H9 (cell line): ENCODE measurements around the gene GBP5. TPM values are rescaled to one million over a fixed set of nuclear protein-coding genes. Genes with fewer than 3 reads are reported as not detected.

Source experiments
- DNase-seq: peaks from one replicate; pipeline ENCODE4 v3.0.0-alpha.2; 2017
- H2AFZ ChIP-seq: one replicate; pipeline ENCODE4 v1.6.1; 2013; ENCODE audit warnings: mild to moderate bottlenecking, low read length, control low read depth, moderate library complexity
- H2AK5ac ChIP-seq: 2 replicates; pipeline ENCODE4 v1.6.1; 2013; ENCODE audit warnings: low read length, control low read depth, mixed read lengths; ENCODE audit not compliant: insufficient read length
- H2BK120ac ChIP-seq: one replicate; pipeline ENCODE4 v1.6.1; 2013; ENCODE audit warnings: low read depth, mild to moderate bottlenecking, low read length, control low read depth, inconsistent platforms; ENCODE audit not compliant: poor library complexity, severe bottlenecking
- H2BK12ac ChIP-seq: 2 replicates; pipeline ENCODE4 v1.6.1; 2013; ENCODE audit warnings: low read length, control low read depth, mixed read lengths, low read depth; ENCODE audit not compliant: insufficient read length
- H2BK15ac ChIP-seq: 2 replicates; pipeline ENCODE4 v1.6.1; 2013; ENCODE audit warnings: low read depth, low read length, control low read depth
- H2BK20ac ChIP-seq: one replicate; pipeline ENCODE4 v1.6.1; 2013; ENCODE audit warnings: low read depth, mild to moderate bottlenecking, low read length, control low read depth, inconsistent platforms; ENCODE audit not compliant: poor library complexity, severe bottlenecking
- H2BK5ac ChIP-seq: 2 replicates; pipeline ENCODE4 v1.6.1; 2013; ENCODE audit warnings: low read length, control low read depth, mixed read lengths; ENCODE audit not compliant: insufficient read length
- H3K14ac ChIP-seq: 2 replicates; pipeline ENCODE4 v1.6.1; 2013; ENCODE audit warnings: low read length, control low read depth; ENCODE audit not compliant: insufficient read depth
- H3K18ac ChIP-seq: 2 replicates; pipeline ENCODE4 v1.6.1; 2013; ENCODE audit warnings: low read depth, mild to moderate bottlenecking, mixed read lengths, low read length, control low read depth; ENCODE audit not compliant: insufficient read length
- H3K23ac ChIP-seq: 2 replicates; pipeline ENCODE4 v1.6.1; 2013; ENCODE audit warnings: low read length, control low read depth, mixed read lengths, low read depth; ENCODE audit not compliant: insufficient read length
- H3K23me2 ChIP-seq: 2 replicates; pipeline ENCODE4 v1.6.1; 2013; ENCODE audit warnings: low read depth, mild to moderate bottlenecking, mixed read lengths, low read length, control low read depth; ENCODE audit not compliant: insufficient read length, poor library complexity, severe bottlenecking
- H3K27ac ChIP-seq: 2 replicates; pipeline ENCODE4 v1.5.1; 2013; ENCODE audit warnings: low read length, control low read depth, mixed read lengths, low read depth; ENCODE audit not compliant: insufficient read length
- H3K27me3 ChIP-seq: 2 replicates; pipeline ENCODE4 v1.6.1; 2013; ENCODE audit warnings: low read length, control low read depth, inconsistent platforms; ENCODE audit not compliant: insufficient read depth
- H3K4ac ChIP-seq: 2 replicates; pipeline ENCODE4 v1.6.1; 2013; ENCODE audit warnings: low read depth, mild to moderate bottlenecking, control low read depth, inconsistent platforms, low read length, moderate library complexity
- H3K4me1 ChIP-seq: 2 replicates; pipeline ENCODE4 v1.6.1; 2013; ENCODE audit warnings: low read length, control low read depth, inconsistent platforms; ENCODE audit not compliant: insufficient read depth
- H3K4me2 ChIP-seq: 2 replicates; pipeline ENCODE4 v1.6.1; 2013; ENCODE audit warnings: low read length, control low read depth, mixed read lengths; ENCODE audit not compliant: insufficient read length, insufficient read depth
- H3K56ac ChIP-seq: 2 replicates; pipeline ENCODE4 v1.6.1; 2013; ENCODE audit warnings: low read depth, mild to moderate bottlenecking, mixed read lengths, low read length, control low read depth; ENCODE audit not compliant: insufficient read length
- H3K79me1 ChIP-seq: 2 replicates; pipeline ENCODE4 v1.6.1; 2013; ENCODE audit warnings: low read depth, mild to moderate bottlenecking, moderate library complexity, low read length, control low read depth, inconsistent platforms; ENCODE audit not compliant: insufficient read depth, poor library complexity, severe bottlenecking
- H3K79me2 ChIP-seq: 2 replicates; pipeline ENCODE4 v1.6.1; 2013; ENCODE audit warnings: low read length, control low read depth, inconsistent platforms; ENCODE audit not compliant: insufficient read depth
- H3K9ac ChIP-seq: 2 replicates; pipeline ENCODE4 v1.6.1; 2013; ENCODE audit warnings: low read length, control low read depth, mixed read lengths; ENCODE audit not compliant: insufficient read length; ENCODE audit errors: extremely low read depth
- H3K9me3 ChIP-seq: one replicate; pipeline ENCODE4 v1.6.1; 2013; ENCODE audit warnings: low read depth, low read length, inconsistent platforms; ENCODE audit not compliant: control insufficient read depth
- H3T11ph ChIP-seq: one replicate; pipeline ENCODE4 v1.6.1; 2013; ENCODE audit warnings: mild to moderate bottlenecking, low read length, control low read depth, inconsistent platforms
- H4K20me1 ChIP-seq: one replicate; pipeline ENCODE4 v1.6.1; 2013; ENCODE audit not compliant: control insufficient read depth, insufficient read length, insufficient read depth
- H4K5ac ChIP-seq: 2 replicates; pipeline ENCODE4 v1.6.1; 2013; ENCODE audit warnings: low read depth, mild to moderate bottlenecking, mixed read lengths, low read length, control low read depth; ENCODE audit not compliant: insufficient read length
- H4K8ac ChIP-seq: replicated peaks from 2 replicates; pipeline ENCODE4 v1.6.1; 2013; ENCODE audit warnings: low read length, control low read depth, mixed read lengths, low read depth; ENCODE audit not compliant: insufficient read length
- H4K91ac ChIP-seq: 2 replicates; pipeline ENCODE4 v1.6.1; 2013; ENCODE audit warnings: low read depth, mild to moderate bottlenecking, moderate library complexity, mixed read lengths, low read length, control low read depth; ENCODE audit not compliant: insufficient read length
- H3K27ac Mint-ChIP-seq, 3 experiments: 2 replicates in 2 of 3; 3 replicates in 1 of 3; pipeline ENCODE4 v1.8.0; 2020 to 2021; ENCODE audit warnings: mixed read lengths in 3 of 3, mild to moderate bottlenecking in 1 of 3, moderate library complexity in 1 of 3
- H3K27me3 Mint-ChIP-seq: 2 replicates; pipeline ENCODE4 v1.8.0; 2021; ENCODE audit warnings: low read depth, mild to moderate bottlenecking, moderate library complexity, mixed read lengths
- H3K36me3 Mint-ChIP-seq, 3 experiments: 2 replicates in 2 of 3; 3 replicates in 1 of 3; pipeline ENCODE4 v1.8.0; 2020 to 2021; ENCODE audit warnings: low read depth in 3 of 3, mixed read lengths in 3 of 3; ENCODE audit not compliant: insufficient read depth in 1 of 3
- H3K4me1 Mint-ChIP-seq, 2 experiments: 2 replicates each; pipeline ENCODE4 v1.8.0; 2020; ENCODE audit warnings: mixed read lengths in 2 of 2
- H3K4me3 Mint-ChIP-seq, 2 experiments: 2 replicates in 1 of 2; 3 replicates in 1 of 2; pipeline ENCODE4 v1.8.0; 2020 to 2021; ENCODE audit warnings: mild to moderate bottlenecking in 2 of 2, mixed read lengths in 2 of 2, moderate library complexity in 1 of 2
- H3K9me3 Mint-ChIP-seq, 2 experiments: 2 replicates in 1 of 2; 3 replicates in 1 of 2; pipeline ENCODE4 v1.8.0; 2020; ENCODE audit warnings: mild to moderate bottlenecking in 2 of 2, mixed read lengths in 2 of 2, moderate library complexity in 1 of 2
- WGBS: extraction: QIAGEN DNeasy Blood & Tissue Kit; methylation state at CpG from one replicate; pipeline ENCODE4 v1.1.7; 2013; ENCODE audit warnings: missing lambda C conversion rate, low lambda C conversion rate, mixed read lengths; ENCODE audit not compliant: insufficient read length; ENCODE audit errors: extremely low coverage; 5-methylcytosine and 5-hydroxymethylcytosine counted together
- total RNA-seq: library from RNA; stranded (reverse); gene quantifications from 2 replicates; pipeline ENCODE4 v1.2.1, GENCODE V29; 2021
- TF ChIP-seq, protein P1 (sequence below): fragments of 200-600 bp; sonication (generic); conservative IDR thresholded peaks from 3 replicates; pipeline ENCODE4 v1.8.0; 2021; ENCODE audit warnings: antibody characterized with exemption, mild to moderate bottlenecking

The GBP5 gene
- total RNA-seq, 1 experiment from 2014 or later = not detected

DNA sequence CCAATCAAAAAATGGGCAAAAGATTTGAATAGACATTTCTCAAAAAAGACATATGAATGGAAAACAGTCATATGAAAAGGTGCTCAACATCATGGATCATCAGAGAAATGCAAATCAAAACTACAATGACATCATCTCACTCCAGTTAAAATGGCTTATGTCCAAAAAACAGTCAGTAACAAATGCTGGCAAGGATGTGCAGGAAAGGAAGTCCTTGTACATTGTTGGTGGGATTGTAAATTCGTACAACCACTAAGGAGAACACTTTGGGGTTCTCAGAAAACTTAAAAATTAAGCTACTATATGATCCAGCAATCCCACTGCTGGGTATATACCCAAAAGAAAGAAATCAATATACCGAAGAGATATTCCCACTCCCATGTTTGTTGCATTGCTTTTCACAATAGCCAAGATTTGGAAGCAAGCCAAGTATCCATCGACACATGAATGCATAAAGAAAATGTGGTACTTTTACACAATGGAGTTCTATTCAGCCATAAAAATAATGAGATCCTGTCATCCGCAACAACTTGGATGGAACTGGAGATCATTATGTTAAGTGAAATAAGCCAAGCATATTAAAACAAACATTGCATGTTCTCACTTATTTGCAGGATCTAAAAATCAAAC lies 17.9 kb downstream of the GBP5 start:
- Histone ChIP-seq H2BK15ac (no peak overlapping the region), H3K79me2 (no peaks in the 10 kb centered on the region), H4K5ac (no peak overlapping the region), H4K91ac (no peak overlapping the region), H2AFZ (no peak overlapping the region), H3K27me3 (no peaks in the 10 kb centered on the region), H3K23me2 (no peaks in the 10 kb centered on the region), H3K27ac (no peak overlapping the region), H2BK20ac (no peak overlapping the region), H3K4me2 (no peak overlapping the region), H2AK5ac (no peak overlapping the region), H3K18ac (no peak overlapping the region), H4K20me1 (no peaks in the 10 kb centered on the region), H3K79me1 (no peaks in the 10 kb centered on the region), H3K14ac (no peak overlapping the region), H3K4ac (no peak overlapping the region), H3K4me1 (no peaks in the 10 kb centered on the region), H3K23ac (no peak overlapping the region), H3K56ac (no peak overlapping the region), H2BK5ac (no peak overlapping the region), H3K9ac (no peak overlapping the region), H3K9me3 (no peaks in the 10 kb centered on the region), H2BK120ac (no peak overlapping the region), H3T11ph (no peak overlapping the region), H4K8ac (no peak overlapping the region), H2BK12ac (no peak overlapping the region)
- H3K4me1 Mint-ChIP-seq = peaks cover 0 to under 1% of the 10 kb centered on the region in 2 experiments; a peak in 1 of 4 replicates
- H3K4me3 Mint-ChIP-seq = no peak overlapping the region
- H3K9me3 Mint-ChIP-seq = no peaks in the 10 kb centered on the region
- TF ChIP-seq, protein P1, sequence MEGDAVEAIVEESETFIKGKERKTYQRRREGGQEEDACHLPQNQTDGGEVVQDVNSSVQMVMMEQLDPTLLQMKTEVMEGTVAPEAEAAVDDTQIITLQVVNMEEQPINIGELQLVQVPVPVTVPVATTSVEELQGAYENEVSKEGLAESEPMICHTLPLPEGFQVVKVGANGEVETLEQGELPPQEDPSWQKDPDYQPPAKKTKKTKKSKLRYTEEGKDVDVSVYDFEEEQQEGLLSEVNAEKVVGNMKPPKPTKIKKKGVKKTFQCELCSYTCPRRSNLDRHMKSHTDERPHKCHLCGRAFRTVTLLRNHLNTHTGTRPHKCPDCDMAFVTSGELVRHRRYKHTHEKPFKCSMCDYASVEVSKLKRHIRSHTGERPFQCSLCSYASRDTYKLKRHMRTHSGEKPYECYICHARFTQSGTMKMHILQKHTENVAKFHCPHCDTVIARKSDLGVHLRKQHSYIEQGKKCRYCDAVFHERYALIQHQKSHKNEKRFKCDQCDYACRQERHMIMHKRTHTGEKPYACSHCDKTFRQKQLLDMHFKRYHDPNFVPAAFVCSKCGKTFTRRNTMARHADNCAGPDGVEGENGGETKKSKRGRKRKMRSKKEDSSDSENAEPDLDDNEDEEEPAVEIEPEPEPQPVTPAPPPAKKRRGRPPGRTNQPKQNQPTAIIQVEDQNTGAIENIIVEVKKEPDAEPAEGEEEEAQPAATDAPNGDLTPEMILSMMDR = no peak
- no peak overlapping the region for H3K27ac Mint-ChIP-seq
- H3K27me3 Mint-ChIP-seq = no peaks in the 10 kb centered on the region
- DNase-seq = no peak
- no peaks in the 10 kb centered on the region for H3K36me3 Mint-ChIP-seq
- WGBS = no CpG with 5 or more reads among the region's 4 CpGs
